ENCODE results near the gene FBXW4.

FBXW4 gene, protein sequence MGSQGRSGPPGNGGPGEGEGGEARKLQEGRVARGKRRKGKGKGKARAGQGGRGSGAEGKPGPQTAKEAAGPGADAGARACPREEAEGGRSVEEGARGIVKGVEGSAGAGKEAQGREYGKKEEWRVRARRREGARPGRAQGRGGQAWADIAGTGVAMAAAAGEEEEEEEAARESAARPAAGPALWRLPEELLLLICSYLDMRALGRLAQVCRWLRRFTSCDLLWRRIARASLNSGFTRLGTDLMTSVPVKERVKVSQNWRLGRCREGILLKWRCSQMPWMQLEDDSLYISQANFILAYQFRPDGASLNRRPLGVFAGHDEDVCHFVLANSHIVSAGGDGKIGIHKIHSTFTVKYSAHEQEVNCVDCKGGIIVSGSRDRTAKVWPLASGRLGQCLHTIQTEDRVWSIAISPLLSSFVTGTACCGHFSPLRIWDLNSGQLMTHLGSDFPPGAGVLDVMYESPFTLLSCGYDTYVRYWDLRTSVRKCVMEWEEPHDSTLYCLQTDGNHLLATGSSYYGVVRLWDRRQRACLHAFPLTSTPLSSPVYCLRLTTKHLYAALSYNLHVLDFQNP

DNA sequence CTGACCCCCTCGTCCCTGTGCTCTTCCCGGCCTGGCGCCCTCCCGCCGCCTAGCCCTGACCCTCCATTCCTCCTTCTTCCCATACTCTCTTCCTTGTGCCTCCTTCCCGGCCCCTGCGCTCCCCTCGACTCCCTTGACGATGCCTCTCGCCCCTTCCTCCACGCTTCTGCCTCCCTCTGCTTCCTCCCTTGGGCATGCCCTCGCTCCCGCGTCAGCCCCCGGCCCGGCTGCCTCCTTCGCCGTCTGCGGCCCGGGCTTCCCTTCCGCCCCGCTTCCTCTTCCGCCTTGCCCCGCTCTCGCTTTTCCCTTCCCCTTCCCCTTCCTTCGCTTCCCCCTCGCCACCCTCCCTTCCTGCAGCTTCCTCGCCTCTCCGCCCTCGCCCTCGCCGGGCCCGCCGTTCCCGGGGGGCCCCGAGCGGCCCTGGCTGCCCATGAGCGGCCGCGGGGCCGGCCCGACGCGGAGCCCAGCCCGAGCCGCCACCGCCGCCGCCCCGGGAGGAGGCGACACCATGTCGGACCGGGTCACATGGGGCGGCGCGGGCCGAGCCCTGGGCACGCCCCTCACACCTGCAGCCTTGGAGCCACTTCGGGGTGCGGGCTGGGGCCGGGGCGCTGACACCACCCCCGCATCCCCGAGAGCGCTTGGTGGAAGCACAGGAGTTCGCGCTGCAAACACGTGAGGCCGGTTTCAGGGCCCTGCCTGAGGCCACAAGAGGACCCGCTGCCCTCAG is at the start of gene FBXW4:
Gene FBXW4, minus strand, starts transcription at position 497 of the 730 bp plus-strand sequence. Its CDS starts 65 bp downstream, at position 432.
- DNase-seq (ENCODE audit: low spot score), result peak; percentile 62

DNA sequence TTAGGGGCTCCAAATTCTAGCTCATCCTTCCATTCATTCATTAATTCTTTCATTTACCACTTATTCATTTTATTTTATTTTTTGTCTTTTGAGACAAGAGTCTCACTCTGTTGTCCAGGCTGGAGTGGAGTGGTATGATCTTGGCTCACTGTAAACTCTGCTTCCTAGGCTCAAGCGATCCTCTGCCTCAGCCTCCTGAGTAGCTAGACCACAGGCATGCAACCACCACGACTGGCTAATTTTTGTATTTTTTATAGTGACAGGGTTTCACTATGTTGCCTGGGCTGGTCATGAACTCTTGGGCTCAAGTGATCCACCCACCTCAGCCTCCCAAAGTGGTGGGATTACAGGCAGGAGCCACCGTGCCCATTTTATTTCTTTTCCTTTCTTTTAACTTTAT is 49.3 kb upstream of the FBXW4 start:
- DNase-seq (ENCODE audit: low spot score), result no peak

DNA sequence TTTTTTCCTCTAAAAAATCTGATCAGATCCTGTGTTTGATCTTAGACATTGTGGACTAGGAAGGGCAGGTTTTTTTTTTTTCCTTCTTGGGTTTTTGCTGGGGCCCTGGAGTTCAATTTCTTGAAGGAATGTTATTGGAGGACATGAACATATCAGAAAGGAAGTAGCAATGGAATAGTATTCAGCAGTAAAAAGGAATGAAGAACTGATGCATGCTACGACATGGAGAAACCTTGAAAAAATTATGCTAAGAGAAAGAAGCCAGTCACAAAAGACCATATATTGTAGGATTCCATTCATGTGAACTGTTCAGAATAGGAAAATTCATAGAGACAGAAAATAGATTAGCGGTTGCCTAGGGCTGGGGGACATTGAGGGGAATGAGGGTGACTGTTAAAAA is 47.0 kb upstream of the FBXW4 start:
- no peak for DNase-seq (ENCODE audit: low spot score)

DNA sequence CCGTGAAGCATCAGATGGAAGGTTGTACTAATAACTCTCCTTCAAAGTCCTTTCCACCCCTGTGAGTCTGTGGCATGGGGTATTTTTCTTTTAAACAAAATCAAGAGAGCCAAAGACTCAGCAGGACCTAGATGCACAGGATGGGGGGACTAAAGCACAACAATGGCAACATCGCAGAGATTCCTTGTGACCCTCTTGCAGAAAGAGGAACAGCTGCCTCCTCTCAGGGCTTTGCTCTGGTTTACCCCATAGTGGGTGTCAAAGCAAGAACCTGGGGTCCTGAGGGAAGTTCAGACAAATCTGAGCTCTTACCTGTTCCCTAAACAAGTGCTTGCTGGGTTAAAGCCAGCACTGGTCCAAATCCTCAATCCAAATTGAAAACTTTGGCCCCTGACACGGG is 41.7 kb upstream of the FBXW4 start:
- no peak for DNase-seq (ENCODE audit: low spot score)

DNA sequence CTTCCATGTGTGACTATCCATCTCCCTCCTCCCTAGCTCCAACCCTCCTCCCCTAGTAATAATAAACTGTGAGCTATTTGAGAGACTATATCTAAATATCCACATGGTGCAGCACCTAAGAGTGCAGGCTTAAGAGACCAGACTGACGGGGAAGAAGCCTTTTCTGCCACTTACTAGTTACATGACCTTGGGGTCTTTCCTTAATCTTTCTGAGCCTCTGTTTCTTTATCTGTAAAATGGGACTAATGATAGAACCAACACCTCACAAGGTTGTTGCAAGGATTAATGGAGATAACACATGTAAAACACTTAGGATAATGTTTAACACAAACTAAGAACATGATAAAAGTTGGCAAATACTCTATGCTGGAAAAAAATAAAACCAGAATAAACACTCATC is 37.1 kb upstream of the FBXW4 start:
- no peak for DNase-seq (ENCODE audit: low spot score)

DNA sequence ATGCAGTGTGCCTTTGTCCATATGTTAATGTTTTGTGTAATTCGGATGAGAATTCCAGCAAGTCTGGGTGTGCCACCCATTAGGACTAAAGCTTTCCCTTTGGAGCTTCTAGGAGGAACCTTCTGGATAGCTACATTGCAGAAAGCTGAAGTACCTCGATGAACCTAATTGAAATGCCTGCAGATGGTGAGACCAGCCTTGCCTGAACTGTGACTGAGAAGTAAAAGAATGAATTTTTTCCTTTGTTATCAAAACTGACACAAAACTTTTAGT is 31.1 kb upstream of the FBXW4 start:
- DNase-seq (ENCODE audit: low spot score), result no peak

DNA sequence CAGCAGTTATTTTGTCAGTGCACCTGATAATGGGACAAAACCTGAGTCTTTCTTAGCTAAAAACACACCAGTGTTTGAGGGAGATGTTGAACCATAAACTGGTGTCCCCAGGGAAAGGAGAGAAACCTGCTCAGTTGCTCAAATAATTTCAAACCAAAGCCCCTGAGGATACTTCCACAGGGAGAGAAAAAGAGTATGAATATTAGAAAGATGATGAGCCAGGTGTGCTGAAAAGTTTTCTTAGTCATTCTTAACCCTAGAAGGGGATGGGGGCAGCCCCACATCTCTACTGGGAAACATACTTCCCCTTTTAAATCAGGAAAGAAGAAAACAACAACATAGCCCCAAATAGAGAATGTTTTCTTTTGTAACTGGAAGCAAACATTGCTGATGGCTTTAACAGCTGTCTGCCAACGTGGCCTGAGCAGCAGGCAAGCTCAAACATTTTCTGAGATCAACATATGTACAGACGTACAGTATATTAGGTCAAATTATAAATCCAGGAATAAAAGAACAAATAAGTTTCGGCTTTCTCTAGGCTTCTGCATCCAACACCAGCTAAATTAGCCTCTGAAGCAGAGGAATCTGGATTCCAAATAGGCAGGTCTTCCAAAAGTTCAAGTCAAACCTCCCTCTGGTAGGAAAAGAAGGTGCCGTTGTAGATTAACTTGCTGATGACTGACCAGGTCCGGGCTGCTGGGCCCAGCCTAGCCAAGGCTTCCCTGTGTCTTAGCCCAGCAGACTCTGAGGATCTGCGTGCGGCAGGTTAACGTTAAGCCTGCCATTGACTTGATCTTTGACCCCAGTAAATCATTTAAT is 30.5 kb upstream of the FBXW4 start:
- no peak for DNase-seq (ENCODE audit: low spot score)

DNA sequence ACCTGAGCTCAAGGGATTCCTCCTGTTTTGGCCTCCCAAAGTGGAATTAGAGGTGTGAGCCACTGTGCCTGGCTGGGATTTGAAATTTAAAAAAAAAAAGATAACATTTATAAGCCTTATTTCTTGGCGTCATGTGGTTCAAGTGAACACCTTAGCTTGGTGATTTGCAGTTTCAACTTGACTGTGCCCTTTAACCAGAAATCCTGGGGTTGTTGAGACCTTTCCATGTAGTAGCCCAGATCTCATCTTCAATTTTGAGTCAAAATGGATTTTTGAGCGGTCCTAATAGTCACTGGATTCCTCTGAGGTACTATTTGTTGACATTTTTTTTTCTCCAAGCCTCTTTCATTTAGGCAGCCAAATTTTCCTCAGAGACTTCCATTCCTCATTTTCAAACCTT is 29.5 kb upstream of the FBXW4 start:
- DNase-seq (ENCODE audit: low spot score), result no peak

DNA sequence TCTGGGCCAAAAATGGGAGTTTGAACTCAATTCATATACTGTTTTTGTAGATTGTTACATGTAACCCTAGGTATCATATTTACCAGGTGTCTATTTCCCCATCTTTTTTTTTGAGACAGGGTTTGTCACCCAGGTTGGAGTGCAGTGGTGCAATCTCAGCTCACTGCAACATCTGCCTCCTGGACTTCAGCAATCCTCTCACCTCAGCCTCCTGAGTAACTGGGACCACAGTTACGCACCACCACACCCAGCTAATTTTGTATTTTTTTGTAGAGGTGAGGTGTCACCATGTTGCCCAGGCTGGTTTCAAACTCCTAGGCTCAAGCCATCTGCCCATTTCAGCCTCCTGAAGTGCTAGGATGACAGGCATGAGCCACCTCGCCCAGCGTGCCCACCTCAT is 28.2 kb upstream of the FBXW4 start:
- no peak for DNase-seq (ENCODE audit: low spot score)

DNA sequence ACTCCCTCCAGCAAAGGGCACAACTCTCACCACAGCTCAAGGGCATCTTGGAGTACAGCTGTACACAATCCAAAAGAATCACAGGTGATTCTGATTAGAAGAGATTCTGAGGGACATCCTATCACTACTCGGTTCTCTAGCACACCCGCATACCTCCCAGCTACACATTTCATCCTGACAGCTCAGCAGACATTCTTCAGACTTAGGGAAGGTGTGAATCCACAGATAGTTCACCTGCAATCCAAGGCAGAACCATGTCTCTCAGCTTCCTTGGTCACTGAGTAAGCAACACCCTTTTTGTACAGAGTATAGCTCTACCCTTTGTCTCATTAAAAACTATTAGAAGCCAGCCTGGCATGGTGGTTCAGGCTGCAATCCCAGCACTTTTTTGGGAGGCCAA is 26.8 kb upstream of the FBXW4 start:
- DNase-seq (ENCODE audit: low spot score), result no peak

DNA sequence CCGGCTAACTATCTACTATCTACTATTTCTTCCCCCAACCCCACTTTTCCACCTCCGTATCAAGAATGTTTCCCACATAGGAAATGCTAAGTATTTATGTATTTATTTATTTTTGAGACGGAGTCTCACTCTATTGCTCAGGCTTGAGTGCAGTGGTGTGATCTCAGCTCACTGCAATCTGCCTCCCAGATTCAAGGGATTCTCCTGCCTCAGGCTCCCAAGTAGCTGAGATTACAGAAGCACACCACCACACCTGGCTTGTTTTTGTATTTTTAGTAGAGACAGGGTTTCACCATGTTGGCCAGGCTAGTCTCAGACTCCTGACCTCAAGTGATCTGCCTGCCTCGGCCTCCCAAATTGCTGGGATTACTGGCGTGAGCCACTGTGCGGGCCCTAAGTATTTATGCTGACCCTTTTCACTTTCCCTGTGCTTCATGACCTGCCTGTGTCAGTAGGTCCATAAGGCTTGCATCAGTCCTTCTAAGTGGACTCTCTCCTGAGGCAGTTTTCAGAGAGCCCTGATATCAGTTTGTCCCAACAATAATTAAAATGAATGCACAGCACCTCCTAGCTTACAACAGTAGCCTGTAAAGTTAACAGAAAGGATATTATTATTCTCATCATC is 25.7 kb upstream of the FBXW4 start:
- no peak for DNase-seq (ENCODE audit: low spot score)

DNA sequence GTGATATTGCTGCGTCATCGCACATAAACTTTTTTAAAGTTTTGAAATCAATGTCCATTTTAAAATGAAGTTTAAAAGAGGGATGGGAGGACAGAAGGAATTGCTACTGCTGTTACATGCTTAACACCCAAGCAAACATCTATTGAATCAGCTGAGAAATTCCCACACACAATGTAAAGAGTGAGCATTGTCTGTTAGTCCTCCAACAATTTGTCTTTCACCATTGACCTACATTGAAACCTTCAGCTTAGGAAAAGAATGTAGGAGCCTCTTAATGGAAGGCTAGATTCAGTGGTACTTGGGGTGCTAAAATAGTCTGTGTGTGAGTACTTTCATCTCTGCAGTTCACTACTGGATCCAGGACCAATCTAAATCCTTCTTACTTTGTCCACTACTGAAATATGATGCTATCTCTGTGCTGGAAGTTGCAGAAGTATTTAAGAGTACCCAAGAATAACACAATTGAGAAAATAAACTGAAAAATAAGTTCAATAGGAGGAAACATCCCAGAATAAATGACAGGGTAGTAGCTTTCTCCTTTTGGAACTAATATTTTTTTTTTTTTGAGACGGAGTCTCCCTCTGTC is 23.8 kb upstream of the FBXW4 start:
- no peak for DNase-seq (ENCODE audit: low spot score)

DNA sequence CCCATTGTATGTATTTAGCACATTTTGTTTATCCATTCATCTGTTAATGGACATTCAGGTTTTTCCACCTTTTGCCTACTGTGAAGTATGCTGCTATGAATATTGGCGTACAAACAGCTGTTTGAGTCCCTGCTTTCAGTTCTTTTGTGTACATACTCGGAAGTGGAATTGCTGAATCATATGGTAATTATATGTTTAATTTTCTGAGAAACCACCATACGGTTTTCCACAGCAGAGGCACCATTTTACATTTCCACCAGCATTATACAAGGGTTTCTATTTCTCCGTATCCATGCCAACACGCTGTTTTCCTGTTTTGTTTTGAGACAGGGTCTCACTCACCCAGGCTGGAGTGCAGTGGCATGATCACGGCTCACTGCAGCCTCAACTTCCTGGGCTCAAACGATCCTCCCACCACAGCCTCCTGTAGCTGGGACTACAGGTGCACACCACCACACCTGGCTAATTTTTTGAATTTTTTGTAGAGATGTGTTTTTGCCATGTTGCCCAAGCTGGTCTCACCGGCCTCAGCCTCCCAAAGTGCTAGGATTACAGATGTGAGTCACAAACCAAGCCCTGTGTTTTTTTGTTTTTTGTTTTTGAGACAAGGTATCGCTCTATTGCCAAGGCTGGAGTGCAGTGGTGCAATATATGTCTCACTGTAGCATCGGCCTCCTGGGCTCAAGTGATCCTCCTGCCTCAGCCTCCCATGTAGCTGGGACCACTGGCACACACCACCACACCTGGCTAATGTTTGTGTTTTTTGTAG is 22.1 kb upstream of the FBXW4 start:
- DNase-seq (ENCODE audit: low spot score), result no peak

DNA sequence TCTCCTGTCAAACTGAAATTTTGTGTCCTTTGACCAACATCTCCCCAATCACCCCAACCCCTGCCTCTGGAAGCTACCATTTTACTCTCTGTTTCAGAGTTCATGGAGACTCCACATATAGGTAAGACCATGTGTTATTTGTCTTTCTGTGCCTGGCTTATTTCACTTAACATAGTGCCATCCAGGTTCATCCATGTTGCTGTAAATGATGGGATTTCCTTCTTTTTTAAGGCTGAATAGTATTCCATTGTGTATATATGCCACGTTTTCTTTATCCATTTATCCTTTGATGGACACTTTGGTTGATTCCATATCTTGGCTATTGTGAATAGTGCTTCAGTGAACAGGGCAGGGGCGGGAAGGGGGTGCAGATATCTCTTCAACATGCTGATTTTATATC is 18.0 kb upstream of the FBXW4 start:
- DNase-seq (ENCODE audit: low spot score), result no peak

DNA sequence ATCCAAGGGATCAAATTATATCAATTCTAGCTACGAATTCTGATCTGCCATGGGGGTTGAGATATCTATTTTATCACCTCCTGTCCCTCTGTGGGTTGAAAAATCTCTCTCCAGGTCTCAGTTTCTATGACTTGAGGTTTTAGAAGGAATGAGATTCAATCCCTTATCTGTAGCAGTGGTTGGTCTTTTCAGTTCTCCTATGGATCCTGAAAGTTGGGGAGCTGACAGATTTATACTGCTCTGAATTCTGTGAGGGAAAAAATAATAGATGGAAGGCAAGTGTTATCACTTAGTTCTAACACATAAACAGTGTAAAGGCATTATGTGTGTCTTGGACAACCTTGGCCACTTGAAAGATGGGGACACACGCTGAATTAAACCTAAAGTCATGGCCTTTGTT is 15.8 kb upstream of the FBXW4 start:
- no peak for DNase-seq (ENCODE audit: low spot score)

DNA sequence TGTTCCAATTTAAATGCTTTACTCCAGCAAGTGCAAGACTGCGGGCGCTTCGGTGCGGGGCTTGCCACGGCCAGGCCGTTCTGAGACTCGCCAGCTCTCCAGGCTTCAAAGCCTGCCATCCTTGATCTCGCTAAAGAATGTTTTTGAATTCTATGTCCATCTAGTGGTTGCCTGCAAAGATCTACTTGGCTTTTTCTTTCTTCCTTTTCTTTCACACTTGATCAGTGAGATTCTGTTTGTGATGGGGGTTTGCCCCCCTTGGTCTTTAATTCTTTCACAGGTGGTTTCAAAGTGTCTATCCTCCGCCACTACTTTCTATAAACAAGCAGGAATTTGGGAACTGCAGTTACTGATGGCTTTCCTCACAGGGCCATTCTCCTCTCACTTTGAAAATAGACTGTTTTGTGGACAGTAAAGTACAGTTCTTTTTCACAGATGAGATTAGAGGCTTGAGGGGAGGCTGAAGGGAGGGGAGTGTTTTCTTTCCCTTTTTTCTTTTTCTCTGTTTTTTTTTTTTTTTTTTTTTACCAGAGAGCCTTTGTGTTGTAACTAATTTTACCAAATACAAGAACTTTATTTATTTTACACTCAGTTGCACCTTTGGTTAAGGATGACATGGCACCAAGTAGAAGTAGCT is 15.2 kb upstream of the FBXW4 start:
- no peak for DNase-seq (ENCODE audit: low spot score)

DNA sequence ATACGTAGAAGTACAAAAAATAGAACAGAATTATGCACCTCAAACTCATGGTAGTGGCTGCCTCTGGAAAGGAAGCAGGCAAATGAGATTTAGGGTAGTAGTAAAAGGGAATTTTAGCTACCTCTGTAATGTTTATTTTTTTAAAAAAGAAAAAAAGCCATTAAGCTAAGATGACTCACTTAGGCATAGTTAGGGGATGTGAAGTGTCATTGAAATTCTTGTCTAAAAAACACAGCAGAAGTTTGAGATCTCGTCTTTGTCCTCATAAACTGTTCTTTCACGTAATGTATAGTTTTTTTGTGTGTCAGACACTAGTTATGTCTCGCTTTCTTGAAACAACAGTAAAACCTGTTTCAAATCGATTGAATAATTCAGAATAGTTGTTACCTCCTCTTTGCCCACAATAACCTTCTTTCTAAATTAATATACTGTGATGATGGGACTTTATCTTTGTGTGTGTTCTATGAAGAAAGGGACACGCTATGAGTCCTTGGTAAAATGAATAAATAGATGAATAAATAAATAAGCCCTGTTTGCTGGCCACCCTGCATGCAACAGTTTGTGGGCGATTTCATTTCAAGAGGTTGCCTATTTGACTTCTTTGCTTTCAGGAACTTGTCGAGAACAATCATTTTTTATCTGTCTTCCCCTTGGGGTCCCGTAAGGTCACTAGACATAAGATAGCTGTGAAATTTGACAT is 14.5 kb upstream of the FBXW4 start:
- no peak for DNase-seq (ENCODE audit: low spot score)

DNA sequence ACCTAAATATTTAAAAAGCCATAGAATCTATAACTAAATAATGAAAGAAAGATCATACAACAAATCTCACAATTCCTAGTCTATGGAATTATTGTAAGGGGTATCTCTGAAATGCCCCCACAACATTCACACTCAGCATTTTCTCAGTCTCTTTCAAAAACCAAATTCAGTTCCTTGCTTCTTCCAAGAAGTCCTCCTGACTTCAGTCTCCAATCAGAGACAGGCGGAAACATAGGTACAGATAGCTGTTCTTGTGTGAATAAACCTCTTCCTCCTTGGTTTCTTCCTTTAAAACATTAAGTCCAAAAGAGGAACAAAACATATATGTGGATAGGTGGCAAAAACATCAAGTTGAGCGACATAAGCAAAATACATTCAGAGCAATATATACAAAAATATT is 13.9 kb upstream of the FBXW4 start:
- DNase-seq (ENCODE audit: low spot score), result no peak

DNA sequence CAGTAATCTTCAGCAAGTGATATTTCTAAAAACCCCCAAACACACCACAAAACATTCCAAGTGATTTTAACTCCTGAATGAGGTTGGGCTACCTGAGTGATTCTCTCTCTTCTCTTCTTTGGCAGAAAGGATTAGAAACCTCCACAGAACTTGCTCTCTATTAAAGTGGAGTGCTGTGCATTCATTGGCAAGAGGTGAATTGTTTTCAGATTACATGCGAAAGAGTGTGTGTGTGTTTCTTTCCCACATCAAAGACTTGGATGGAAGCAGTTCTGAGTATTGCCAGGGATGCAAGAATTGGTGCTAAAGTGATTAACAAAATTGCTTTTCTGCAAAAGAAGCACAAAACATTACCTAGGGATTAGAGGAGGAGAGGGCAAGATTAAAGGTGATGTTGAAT is 13.1 kb upstream of the FBXW4 start:
- no peak for DNase-seq (ENCODE audit: low spot score)

DNA sequence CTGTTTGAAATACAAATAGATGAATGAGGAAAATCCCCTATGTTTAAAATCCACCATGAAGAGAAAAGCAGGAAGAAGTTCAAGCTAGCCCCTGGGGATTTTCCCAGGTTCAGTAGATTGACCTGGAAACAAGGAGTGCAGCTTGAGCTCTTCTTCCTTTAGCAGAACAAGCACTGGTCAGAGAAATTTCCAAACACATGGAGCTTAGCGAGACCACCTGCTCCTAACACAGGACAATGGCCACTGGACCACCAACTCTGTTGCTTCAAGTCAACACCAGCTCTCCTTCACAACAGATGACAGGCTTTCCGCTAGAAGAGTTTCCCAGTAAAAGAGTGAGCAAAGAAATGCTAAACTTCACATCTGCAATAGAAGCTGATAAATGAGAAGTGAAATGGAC is 9.4 kb upstream of the FBXW4 start:
- no peak for DNase-seq (ENCODE audit: low spot score)
